ENCODE data around the gene ZNF730. TPM values are rescaled to one million over a fixed set of nuclear protein-coding genes. Genes with fewer than 3 reads are reported as not detected.

Gene ZNF730
- total and polyA plus RNA-seq, 3 donors from 2014 or later: 1.3 to 8.8 (median 3.5) TPM

- 73 to 75% methylated on average over 11 of the region's 11 CpGs for WGBS, 2 donors
- no peak for TF ChIP-seq POLR2A (IDR thresholded peaks at IDR 0.05)
- TF ChIP-seq, protein P1, sequence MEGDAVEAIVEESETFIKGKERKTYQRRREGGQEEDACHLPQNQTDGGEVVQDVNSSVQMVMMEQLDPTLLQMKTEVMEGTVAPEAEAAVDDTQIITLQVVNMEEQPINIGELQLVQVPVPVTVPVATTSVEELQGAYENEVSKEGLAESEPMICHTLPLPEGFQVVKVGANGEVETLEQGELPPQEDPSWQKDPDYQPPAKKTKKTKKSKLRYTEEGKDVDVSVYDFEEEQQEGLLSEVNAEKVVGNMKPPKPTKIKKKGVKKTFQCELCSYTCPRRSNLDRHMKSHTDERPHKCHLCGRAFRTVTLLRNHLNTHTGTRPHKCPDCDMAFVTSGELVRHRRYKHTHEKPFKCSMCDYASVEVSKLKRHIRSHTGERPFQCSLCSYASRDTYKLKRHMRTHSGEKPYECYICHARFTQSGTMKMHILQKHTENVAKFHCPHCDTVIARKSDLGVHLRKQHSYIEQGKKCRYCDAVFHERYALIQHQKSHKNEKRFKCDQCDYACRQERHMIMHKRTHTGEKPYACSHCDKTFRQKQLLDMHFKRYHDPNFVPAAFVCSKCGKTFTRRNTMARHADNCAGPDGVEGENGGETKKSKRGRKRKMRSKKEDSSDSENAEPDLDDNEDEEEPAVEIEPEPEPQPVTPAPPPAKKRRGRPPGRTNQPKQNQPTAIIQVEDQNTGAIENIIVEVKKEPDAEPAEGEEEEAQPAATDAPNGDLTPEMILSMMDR (IDR thresholded peaks at IDR 0.05): no peak
These were observed 66.4 kb downstream of the ZNF730 start for GRCh38 chr19:23183251-23183650.

GRCh38 chr19:23190341-23190740 lies 73.5 kb downstream of the ZNF730 start:
- H3K36me3 ChIP-seq (ENCODE audit: low read depth, missing control alignments): no peaks in the 10 kb centered on the region
- 72 to 73% methylated on average over 9 of the region's 9 CpGs for WGBS, 2 donors
- no peaks in the 10 kb centered on the region for H3K9me3 ChIP-seq
- H3K4me1 ChIP-seq: no peaks in the 10 kb centered on the region
- no peak overlapping the region for H3K27ac ChIP-seq
- TF ChIP-seq, protein P1 (IDR thresholded peaks at IDR 0.05): no peak
- no peak for TF ChIP-seq POLR2A (IDR thresholded peaks at IDR 0.05)
- no peaks in the 10 kb centered on the region for H3K27me3 ChIP-seq
- H3K4me3 ChIP-seq: no peak overlapping the region
- intact Hi-C loops (cut with DNase I; ENCODE audit: low total_unique reads): no loop called here
- no peak for DNase-seq

More at GRCh38 chr19:23183251-23183650, 66.4 kb downstream of the ZNF730 start:
- H3K36me3 ChIP-seq (ENCODE audit: low read depth, missing control alignments): no peaks in the 10 kb centered on the region
- no peaks in the 10 kb centered on the region for H3K27me3 ChIP-seq
- H3K9me3 ChIP-seq: no peaks in the 10 kb centered on the region
- intact Hi-C loops (cut with DNase I; ENCODE audit: low total_unique reads): no loop called here
- no peak for DNase-seq
- no peak overlapping the region for H3K4me3 ChIP-seq
- no peaks in the 10 kb centered on the region for H3K4me1 ChIP-seq
- no peak overlapping the region for H3K27ac ChIP-seq

Other genes starting within 250 kb of the ZNF730 start
- 10 to 100 TPM; 22.9 to 33.3 TPM for gene ZNF728, start 113.8 kb upstream of the ZNF730 start, total RNA-seq
- gene ZNF728, start 113.8 kb upstream of the ZNF730 start, polyA plus RNA-seq (ENCODE audit: insufficient read depth, low read depth, low replicate concordance): 9.0 TPM
- 1 to 10 TPM; 8.0 to 9.0 TPM for gene ZNF724, start 133.4 kb downstream of the ZNF730 start, total RNA-seq
- 1.4 TPM for gene ZNF724, start 133.4 kb downstream of the ZNF730 start, polyA plus RNA-seq (ENCODE audit: insufficient read depth, low read depth, low replicate concordance)

Data from testis (tissue), 3 donors.